ENCODE measurements around the gene DICER1.

The DICER1 gene

GRCh38 chr14:95073947-95074346 is 83.4 kb downstream of the DICER1 start:
- no peak overlapping the region for H3K9ac ChIP-seq (ENCODE audit: low read length)
- no peaks in the 10 kb centered on the region for H3K79me2 ChIP-seq (ENCODE audit: low read length)
- H3K9me3 ChIP-seq (ENCODE audit: insufficient read depth, low read length): no peaks in the 10 kb centered on the region
- no peaks in the 10 kb centered on the region for H4K20me1 ChIP-seq (ENCODE audit: insufficient read depth, low read length)
- no peak overlapping the region for H3K27ac ChIP-seq (ENCODE audit: low read length)
- no peaks in the 10 kb centered on the region for H3K4me1 ChIP-seq (ENCODE audit: low read length)
- H2AFZ ChIP-seq (ENCODE audit: low read depth, low read length): no peak overlapping the region
- no peaks in the 10 kb centered on the region for H3K36me3 ChIP-seq (replicated peaks; ENCODE audit: low read depth, low read length)
- TF ChIP-seq CTCF (IDR thresholded peaks at IDR 0.05; ENCODE audit: low read depth, low read length): no peak
- TF ChIP-seq EZH2phosphoT487 (IDR thresholded peaks at IDR 0.05; ENCODE audit: low read depth): no peak
- H3K4me3 ChIP-seq (ENCODE audit: low read length): no peak overlapping the region
- H3K4me2 ChIP-seq (ENCODE audit: low read length): no peak overlapping the region
- peaks cover 9% of the 10 kb centered on the region; the same call in 1 of the 2 replicates for H3K27me3 ChIP-seq (ENCODE audit: low read depth, low read length)

DNA sequence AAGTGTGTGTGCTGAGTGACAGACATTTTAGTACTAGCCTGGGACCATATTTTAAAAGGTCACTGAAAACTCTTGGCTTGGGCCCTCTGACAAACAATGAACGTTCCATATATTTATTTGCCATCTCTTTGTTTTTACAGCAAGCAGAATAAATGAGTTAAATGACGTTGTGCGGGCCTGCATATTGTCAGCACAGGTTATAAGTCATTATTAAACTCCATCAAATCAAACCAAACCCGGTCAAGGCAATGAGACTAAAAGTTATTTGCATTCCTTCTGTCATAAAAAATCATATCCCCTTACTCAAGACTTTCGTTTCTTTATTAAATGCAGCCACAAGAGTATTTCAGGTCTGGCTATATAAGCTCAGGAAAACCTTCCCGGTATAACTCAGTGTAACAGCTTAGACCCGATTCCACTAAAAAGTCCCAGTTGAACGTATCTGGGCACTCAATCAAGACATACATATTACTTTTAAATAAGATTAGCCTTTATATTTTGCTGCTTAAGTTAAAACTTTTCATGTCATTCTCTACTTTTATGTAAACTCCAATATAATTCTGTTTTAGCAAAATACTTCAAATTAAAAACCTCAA is 84.9 kb downstream of the DICER1 start:
- H3K9me3 ChIP-seq (ENCODE audit: insufficient read depth, low read length): no peaks in the 10 kb centered on the region
- H3K27me3 ChIP-seq (ENCODE audit: low read depth, low read length): peaks cover 9% of the 10 kb centered on the region; the same call in 1 of the 2 replicates
- H3K27ac ChIP-seq (ENCODE audit: low read length): no peak overlapping the region
- no peaks in the 10 kb centered on the region for H4K20me1 ChIP-seq (ENCODE audit: insufficient read depth, low read length)
- H3K79me2 ChIP-seq (ENCODE audit: low read length): no peaks in the 10 kb centered on the region
- H3K36me3 ChIP-seq (replicated peaks; ENCODE audit: low read depth, low read length): no peaks in the 10 kb centered on the region
- no peak overlapping the region for H3K4me3 ChIP-seq (ENCODE audit: low read length)
- H3K9ac ChIP-seq (ENCODE audit: low read length): no peak overlapping the region
- no peak overlapping the region for H2AFZ ChIP-seq (ENCODE audit: low read depth, low read length)
- no peak overlapping the region for H3K4me2 ChIP-seq (ENCODE audit: low read length)
- no peaks in the 10 kb centered on the region for H3K4me1 ChIP-seq (ENCODE audit: low read length)
- TF ChIP-seq CTCF (IDR thresholded peaks at IDR 0.05; ENCODE audit: low read depth, low read length) (no peak), EZH2phosphoT487 (IDR thresholded peaks at IDR 0.05; ENCODE audit: low read depth) (no peak)

GRCh38 chr14:95071649-95072280 is 85.6 kb downstream of the DICER1 start:
- peaks cover 9% of the 10 kb centered on the region; the same call in 1 of the 2 replicates for H3K27me3 ChIP-seq (ENCODE audit: low read depth, low read length)
- H3K9me3 ChIP-seq (ENCODE audit: insufficient read depth, low read length): no peaks in the 10 kb centered on the region
- H2AFZ ChIP-seq (ENCODE audit: low read depth, low read length): no peak overlapping the region
- H3K4me3 ChIP-seq (ENCODE audit: low read length): no peak overlapping the region
- no peaks in the 10 kb centered on the region for H3K36me3 ChIP-seq (replicated peaks; ENCODE audit: low read depth, low read length)
- H3K79me2 ChIP-seq (ENCODE audit: low read length): no peaks in the 10 kb centered on the region
- no peaks in the 10 kb centered on the region for H3K4me1 ChIP-seq (ENCODE audit: low read length)
- H3K9ac ChIP-seq (ENCODE audit: low read length): no peak overlapping the region
- no peaks in the 10 kb centered on the region for H4K20me1 ChIP-seq (ENCODE audit: insufficient read depth, low read length)
- no peak overlapping the region for H3K4me2 ChIP-seq (ENCODE audit: low read length)
- TF ChIP-seq EZH2phosphoT487 (IDR thresholded peaks at IDR 0.05; ENCODE audit: low read depth): no peak
- no peak for TF ChIP-seq CTCF (IDR thresholded peaks at IDR 0.05; ENCODE audit: low read depth, low read length)
- H3K27ac ChIP-seq (ENCODE audit: low read length): no peak overlapping the region

DNA sequence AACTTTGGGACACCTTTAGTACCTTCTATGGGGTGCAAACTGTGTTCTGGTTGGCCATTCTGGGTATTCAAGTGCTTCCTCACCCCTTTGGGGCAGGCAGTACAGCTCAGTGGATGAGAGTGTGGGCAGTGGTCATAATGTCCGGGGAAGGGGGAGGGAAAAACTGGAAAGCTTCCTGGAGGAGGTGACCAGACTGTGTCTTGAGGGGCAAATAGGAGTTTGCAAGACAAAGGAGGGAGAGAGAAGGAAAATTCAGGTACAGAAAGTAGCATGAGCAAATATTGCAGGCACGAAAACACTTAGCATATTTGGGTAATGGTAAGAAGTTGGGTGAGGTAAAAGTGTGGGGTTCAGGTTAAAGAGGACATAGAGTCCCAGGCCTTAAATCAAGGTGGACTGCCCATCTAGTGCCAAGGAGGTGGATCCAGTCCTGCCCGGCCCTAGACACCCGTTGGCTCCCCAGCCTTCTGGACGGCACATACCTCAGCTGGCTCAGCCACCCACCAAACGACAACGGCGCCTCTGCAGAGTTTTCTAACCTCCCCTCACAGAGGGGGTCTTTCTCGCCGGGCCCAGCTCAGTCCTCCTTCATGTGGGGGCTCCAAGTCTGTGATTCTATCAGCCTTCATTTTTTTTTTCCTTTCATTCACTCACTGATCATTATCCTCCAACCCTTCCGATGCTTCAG is 86.4 kb downstream of the DICER1 start:
- H3K79me2 ChIP-seq (ENCODE audit: low read length): no peaks in the 10 kb centered on the region
- H3K27me3 ChIP-seq (ENCODE audit: low read depth, low read length): peaks cover 9% of the 10 kb centered on the region; the same call in 1 of the 2 replicates
- no peaks in the 10 kb centered on the region for H4K20me1 ChIP-seq (ENCODE audit: insufficient read depth, low read length)
- TF ChIP-seq EZH2phosphoT487 (IDR thresholded peaks at IDR 0.05; ENCODE audit: low read depth) (no peak), CTCF (IDR thresholded peaks at IDR 0.05; ENCODE audit: low read depth, low read length) (no peak)
- no peaks in the 10 kb centered on the region for H3K9me3 ChIP-seq (ENCODE audit: insufficient read depth, low read length)
- H2AFZ ChIP-seq (ENCODE audit: low read depth, low read length): no peak overlapping the region
- H3K9ac ChIP-seq (ENCODE audit: low read length): no peak overlapping the region
- no peaks in the 10 kb centered on the region for H3K36me3 ChIP-seq (replicated peaks; ENCODE audit: low read depth, low read length)
- no peak overlapping the region for H3K27ac ChIP-seq (ENCODE audit: low read length)
- H3K4me3 ChIP-seq (ENCODE audit: low read length): no peak overlapping the region
- no peak overlapping the region for H3K4me2 ChIP-seq (ENCODE audit: low read length)
- H3K4me1 ChIP-seq (ENCODE audit: low read length): no peaks in the 10 kb centered on the region
